ENCODE measurements around the gene NOXO1. TPM values are rescaled to one million over a fixed set of nuclear protein-coding genes. Genes with fewer than 3 reads are reported as not detected.

NOXO1 gene
- total and polyA plus RNA-seq, 4 donors, result 0.28 to 0.67 (median 0.63) TPM; not detected in 1

GRCh38 chr16:1929105-1929504 lies 52.2 kb downstream of the NOXO1 start:
- Histone ChIP-seq H3K9ac (ENCODE audit: low read depth in 1 of 2, low read length in 2 of 2) (no peak overlapping the region), H3K9me3 (ENCODE audit: control insufficient read depth in 4 of 4, low read length in 3 of 4) (no peaks in the 10 kb centered on the region), H3K27ac (ENCODE audit: low read depth in 1 of 2, low read length in 2 of 2) (no peak overlapping the region), H3K36me3 (ENCODE audit: control insufficient read depth in 4 of 4, insufficient read depth in 3 of 4, low read depth in 1 of 4, low read length in 3 of 4) (no peaks in the 10 kb centered on the region), H3K27me3 (ENCODE audit: control insufficient read depth in 4 of 4, insufficient read depth in 4 of 4, low read length in 3 of 4) (no peaks in the 10 kb centered on the region), H3K4me3 (ENCODE audit: low read depth in 1 of 3, low read length in 3 of 3) (peak overlapping the region in 1 of 3 donors; percentile 78), H3K4me1 (ENCODE audit: control insufficient read depth in 4 of 4, insufficient read depth in 4 of 4, low read length in 3 of 4) (peaks cover 0 to 26% (median 13%) of the 10 kb centered on the region in 4 donors)
- TF ChIP-seq MAX (IDR thresholded peaks at IDR 0.05) (no peak), GABPA (IDR thresholded peaks at IDR 0.05 in 1 of 2, conservative IDR thresholded peaks at IDR 0.05 in 1 of 2) (no peak), RXRA (IDR thresholded peaks at IDR 0.05) (peak in 1 of 2 donors; percentile 49), NR2F2 (IDR thresholded peaks at IDR 0.05) (no peak), TAF1 (conservative IDR thresholded peaks at IDR 0.05) (no peak), SP1 (IDR thresholded peaks at IDR 0.05) (peak; percentile 20), ATF3 (IDR thresholded peaks at IDR 0.05) (no peak), HNF4A (conservative IDR thresholded peaks at IDR 0.05) (no peak)
- peak; percentile 50 for DNase-seq (ENCODE audit: low spot score)
- 19% methylated on average over 11 of the region's 11 CpGs for whole genome bisulfite sequencing

Small RNA genes lying within 50 kb of the gene (small RNA-seq; reads per million reads assigned to genes)
- gene AC005363.2 (not detected), gene RN7SL219P (not detected), gene SNORA10 (not detected), gene SNORA64 (not detected)

Other genes starting within 250 kb of the NOXO1 start
Only the 30 nearest of the 31 such genes appear.
- 10 to 100 TPM; 10.4 to 12.8 TPM for gene NME3, start 209.9 kb downstream of the NOXO1 start, total RNA-seq
- gene NME3, start 209.9 kb downstream of the NOXO1 start, polyA plus RNA-seq, result 10 to 100 TPM; 26.0 to 38.0 TPM
- gene EME2, start 208.7 kb downstream of the NOXO1 start, total RNA-seq, result 1 to 10 TPM; 4.2 to 9.0 TPM
- 1 to 10 TPM; 1.4 to 1.8 TPM for gene EME2, start 208.7 kb downstream of the NOXO1 start, polyA plus RNA-seq
- 10 to 100 TPM; 42.4 to 46.7 TPM for gene MRPS34, start 208.3 kb downstream of the NOXO1 start, total RNA-seq
- 100 to 1,000 TPM in 1 of 2 donors, 10 to 100 TPM in 1; 70.7 to 100 TPM for gene MRPS34, start 208.3 kb downstream of the NOXO1 start, polyA plus RNA-seq
- 10 to 100 TPM; 27.7 to 44.5 TPM for gene SPSB3, start 198.9 kb downstream of the NOXO1 start, total RNA-seq
- gene SPSB3, start 198.9 kb downstream of the NOXO1 start, polyA plus RNA-seq, result 10 to 100 TPM; 31.1 to 60.5 TPM
- gene NUBP2, start 198.5 kb downstream of the NOXO1 start, total RNA-seq, result 10 to 100 TPM; 28.9 to 80.9 TPM
- 10 to 100 TPM; 51.8 to 56.3 TPM for gene NUBP2, start 198.5 kb downstream of the NOXO1 start, polyA plus RNA-seq
- 100 to 1,000 TPM in 1 of 2 donors, 10 to 100 TPM in 1; 19.8 to 161 TPM for gene IGFALS, start 187.8 kb downstream of the NOXO1 start, total RNA-seq
- 10 to 100 TPM; 62.6 to 74.2 TPM for gene IGFALS, start 187.8 kb downstream of the NOXO1 start, polyA plus RNA-seq
- gene HAGH, start 154.6 kb downstream of the NOXO1 start, total RNA-seq, result 100 to 1,000 TPM; 219 to 252 TPM
- 100 to 1,000 TPM; 169 to 188 TPM for gene HAGH, start 154.6 kb downstream of the NOXO1 start, polyA plus RNA-seq
- gene FAHD1, start 154.3 kb downstream of the NOXO1 start, total RNA-seq, result 10 to 100 TPM; 71.9 to 84.2 TPM
- 10 to 100 TPM; 42.7 to 50.9 TPM for gene FAHD1, start 154.3 kb downstream of the NOXO1 start, polyA plus RNA-seq
- gene MEIOB, start 109.3 kb downstream of the NOXO1 start, total RNA-seq, result 1 to 10 TPM in 1 of 2 donors, not detected in 1; 2.2 TPM
- under 1 TPM in 1 of 2 donors, not detected in 1; 0.33 TPM for gene MEIOB, start 109.3 kb downstream of the NOXO1 start, polyA plus RNA-seq
- not detected for gene HS3ST6, start 63.1 kb downstream of the NOXO1 start, total RNA-seq
- not detected for gene HS3ST6, start 63.1 kb downstream of the NOXO1 start, polyA plus RNA-seq
- 10 to 100 TPM; 32.2 to 43.9 TPM for gene MSRB1, start 38.3 kb downstream of the NOXO1 start, total RNA-seq
- gene MSRB1, start 38.3 kb downstream of the NOXO1 start, polyA plus RNA-seq, result 100 to 1,000 TPM; 152 to 169 TPM
- gene RPL3L, start 26.8 kb downstream of the NOXO1 start, total RNA-seq, result not detected
- under 1 TPM in 1 of 2 donors, not detected in 1; 0.14 TPM for gene RPL3L, start 26.8 kb downstream of the NOXO1 start, polyA plus RNA-seq
- 100 to 1,000 TPM in 1 of 2 donors, 10 to 100 TPM in 1; 93.9 to 110 TPM for gene NDUFB10, start 21.9 kb downstream of the NOXO1 start, total RNA-seq
- gene NDUFB10, start 21.9 kb downstream of the NOXO1 start, polyA plus RNA-seq, result 100 to 1,000 TPM; 156 to 195 TPM
- 1,000 to 10,000 TPM in 1 of 2 donors, 100 to 1,000 TPM in 1; 621 to 1,440 TPM for gene RPS2, start 16.6 kb downstream of the NOXO1 start, total RNA-seq
- 1,000 to 10,000 TPM in 1 of 2 donors, 100 to 1,000 TPM in 1; 524 to 1,259 TPM for gene RPS2, start 16.6 kb downstream of the NOXO1 start, polyA plus RNA-seq
- not detected for gene RNF151, start 14.6 kb downstream of the NOXO1 start, total RNA-seq
- not detected for gene RNF151, start 14.6 kb downstream of the NOXO1 start, polyA plus RNA-seq
- 10 to 100 TPM; 12.5 to 13.9 TPM for gene TBL3, start 9.4 kb downstream of the NOXO1 start, total RNA-seq
- 10 to 100 TPM; 14.5 to 24.3 TPM for gene TBL3, start 9.4 kb downstream of the NOXO1 start, polyA plus RNA-seq
- 1 to 10 TPM; 7.4 to 9.0 TPM for gene GFER, start 2.7 kb upstream of the NOXO1 start, total RNA-seq
- gene GFER, start 2.7 kb upstream of the NOXO1 start, polyA plus RNA-seq, result 10 to 100 TPM; 21.3 to 28.4 TPM
- gene SYNGR3, start 8.5 kb upstream of the NOXO1 start, total RNA-seq, result under 1 TPM; 0.17 to 0.47 TPM
- under 1 TPM in 1 of 2 donors, not detected in 1; 0.09 TPM for gene SYNGR3, start 8.5 kb upstream of the NOXO1 start, polyA plus RNA-seq
- gene ZNF598, start 28.4 kb upstream of the NOXO1 start, total RNA-seq, result 10 to 100 TPM; 12.8 to 19.7 TPM
- gene ZNF598, start 28.4 kb upstream of the NOXO1 start, polyA plus RNA-seq, result 10 to 100 TPM in 1 of 2 donors, 1 to 10 TPM in 1; 2.7 to 28.4 TPM
- gene NPW, start 38.3 kb upstream of the NOXO1 start, total RNA-seq, result 1 to 10 TPM; 1.3 to 8.4 TPM
- 10 to 100 TPM in 1 of 2 donors, 1 to 10 TPM in 1; 9.9 to 20.6 TPM for gene NPW, start 38.3 kb upstream of the NOXO1 start, polyA plus RNA-seq
- gene NHERF2, start 45.4 kb upstream of the NOXO1 start, total RNA-seq, result 10 to 100 TPM; 36.6 to 85.8 TPM
- 100 to 1,000 TPM in 1 of 2 donors, 10 to 100 TPM in 1; 62.4 to 205 TPM for gene NHERF2, start 45.4 kb upstream of the NOXO1 start, polyA plus RNA-seq
- gene NTHL1, start 66.4 kb upstream of the NOXO1 start, total RNA-seq, result 10 to 100 TPM; 10.4 to 12.7 TPM
- gene NTHL1, start 66.4 kb upstream of the NOXO1 start, polyA plus RNA-seq, result 100 to 1,000 TPM in 1 of 2 donors, 10 to 100 TPM in 1; 25.4 to 166 TPM
- 10 to 100 TPM; 28.3 to 51.2 TPM for gene TSC2, start 66.5 kb upstream of the NOXO1 start, total RNA-seq
- 10 to 100 TPM; 23.3 to 29.1 TPM for gene TSC2, start 66.5 kb upstream of the NOXO1 start, polyA plus RNA-seq
- 10 to 100 TPM; 30.6 to 58.4 TPM for gene PKD1, start 154.4 kb upstream of the NOXO1 start, total RNA-seq
- 10 to 100 TPM in 1 of 2 donors, 1 to 10 TPM in 1; 8.0 to 20.6 TPM for gene PKD1, start 154.4 kb upstream of the NOXO1 start, polyA plus RNA-seq
- 1 to 10 TPM; 1.9 to 3.9 TPM for gene RAB26, start 167.2 kb upstream of the NOXO1 start, total RNA-seq
- gene RAB26, start 167.2 kb upstream of the NOXO1 start, polyA plus RNA-seq, result 1 to 10 TPM; 2.6 to 3.4 TPM
- 10 to 100 TPM; 33.2 to 34.8 TPM for gene TRAF7, start 174.3 kb upstream of the NOXO1 start, total RNA-seq
- 10 to 100 TPM; 14.7 to 36.6 TPM for gene TRAF7, start 174.3 kb upstream of the NOXO1 start, polyA plus RNA-seq
- under 1 TPM; under 0.01 to 0.09 TPM for gene CASKIN1, start 215.1 kb upstream of the NOXO1 start, total RNA-seq
- gene CASKIN1, start 215.1 kb upstream of the NOXO1 start, polyA plus RNA-seq, result under 1 TPM in 1 of 2 donors, not detected in 1; 0.17 TPM
- 10 to 100 TPM; 11.1 to 14.4 TPM for gene MLST8, start 224.0 kb upstream of the NOXO1 start, total RNA-seq
- gene MLST8, start 224.0 kb upstream of the NOXO1 start, polyA plus RNA-seq, result 10 to 100 TPM; 26.0 to 26.7 TPM
- gene BRICD5, start 229.4 kb upstream of the NOXO1 start, total RNA-seq, result 1 to 10 TPM; 1.9 TPM
- gene BRICD5, start 229.4 kb upstream of the NOXO1 start, polyA plus RNA-seq, result under 1 TPM; 0.26 to 0.91 TPM
- gene PGP, start 233.4 kb upstream of the NOXO1 start, total RNA-seq, result 1 to 10 TPM; 5.8 to 9.9 TPM
- 1 to 10 TPM; 3.4 to 6.8 TPM for gene PGP, start 233.4 kb upstream of the NOXO1 start, polyA plus RNA-seq

All from liver (tissue), 10 donors.